NCI-H146 treated with DMSO at 0.1 percent for 48 hours (cell line): ENCODE results near the gene MCOLN1.

Experiments
- DNase-seq: peaks from one replicate; lab custom pipeline; 2025; ENCODE audit not compliant: unreplicated experiment; lab: John Stamatoyannopoulos, UW

MCOLN1 gene

GRCh38 chr19:7522072-7522922 lies at the start of gene MCOLN1:
TSS of gene MCOLN1 (plus strand) at chr19:7522624. CDS start at chr19:7522751, 127 bp downstream.
- peak; percentile 78 for DNase-seq

DNA sequence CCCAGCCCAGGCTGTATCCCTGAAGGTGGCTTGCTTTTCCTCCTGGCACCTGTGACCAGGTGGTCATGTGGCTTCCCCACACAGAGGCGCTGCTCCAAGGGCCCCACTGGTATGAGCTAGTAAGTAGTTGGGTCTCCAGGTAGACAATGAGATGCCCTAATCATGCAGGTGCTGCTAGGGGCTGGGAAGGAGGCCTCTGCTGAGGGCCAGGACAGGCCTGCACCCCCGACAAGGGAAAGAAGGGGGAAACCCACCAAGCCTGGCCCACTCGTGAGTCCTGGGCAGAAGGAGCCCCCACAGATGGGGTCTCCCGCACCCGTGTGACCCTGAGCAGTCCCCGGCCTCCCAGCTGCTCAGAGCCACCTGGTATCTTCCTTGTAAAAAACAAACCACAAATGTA lies 46.8 kb upstream of the MCOLN1 start:
- no peak for DNase-seq

DNA sequence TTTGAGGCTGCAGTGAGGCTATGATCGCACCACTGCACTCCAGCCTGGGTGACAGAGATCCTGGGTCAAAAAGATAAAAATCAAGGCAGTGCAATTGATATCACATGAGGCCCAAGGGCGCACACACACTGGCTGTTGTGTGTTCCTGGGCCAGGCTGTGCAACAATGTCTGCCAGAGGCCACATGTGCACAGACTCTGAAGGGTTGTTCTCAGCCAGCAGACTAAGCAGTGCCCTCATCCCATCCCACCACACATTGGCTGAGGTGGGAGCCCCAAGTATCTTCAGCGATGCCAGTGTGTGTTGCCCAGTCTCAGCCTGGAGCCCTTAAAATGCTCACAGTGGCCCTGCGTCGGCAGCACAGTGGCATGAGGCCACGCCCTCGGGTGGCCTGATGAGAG lies 46.2 kb upstream of the MCOLN1 start:
- DNase-seq = no peak

DNA sequence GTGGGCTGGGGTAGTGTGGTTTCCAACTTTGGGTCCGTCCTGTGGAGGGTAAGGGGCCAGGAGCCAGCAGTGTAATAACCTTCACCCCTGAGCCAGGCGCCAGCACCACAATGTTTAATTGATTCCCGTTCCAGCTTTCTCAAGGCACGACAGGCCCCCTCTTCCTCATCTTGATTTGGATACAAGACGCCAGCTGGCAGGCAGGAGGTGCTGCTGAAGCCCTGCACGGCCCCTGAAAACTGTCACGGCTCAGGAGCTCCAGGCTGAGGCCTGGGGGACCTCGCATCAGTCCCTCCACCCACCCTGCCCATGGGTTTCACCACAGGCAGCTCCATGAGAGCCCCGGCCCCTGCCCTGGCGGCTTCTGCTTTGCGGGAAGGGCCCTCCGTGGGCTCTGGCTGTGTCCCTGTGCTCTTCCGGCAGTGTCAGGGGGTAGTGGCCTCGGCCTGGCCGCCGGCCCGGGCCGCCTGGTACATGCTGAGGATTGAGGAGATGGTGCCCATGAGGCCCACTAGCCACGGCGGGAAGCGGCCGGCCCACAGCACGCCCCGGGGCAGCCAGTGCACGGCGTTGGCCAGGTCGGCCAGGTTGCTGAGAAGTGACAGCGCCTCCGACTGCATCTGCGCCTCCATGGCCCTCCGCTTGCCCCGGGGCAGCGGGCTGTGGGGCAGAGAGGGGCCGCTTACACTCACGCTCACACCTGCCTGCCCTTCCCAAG lies 45.5 kb upstream of the MCOLN1 start:
- no peak for DNase-seq

DNA sequence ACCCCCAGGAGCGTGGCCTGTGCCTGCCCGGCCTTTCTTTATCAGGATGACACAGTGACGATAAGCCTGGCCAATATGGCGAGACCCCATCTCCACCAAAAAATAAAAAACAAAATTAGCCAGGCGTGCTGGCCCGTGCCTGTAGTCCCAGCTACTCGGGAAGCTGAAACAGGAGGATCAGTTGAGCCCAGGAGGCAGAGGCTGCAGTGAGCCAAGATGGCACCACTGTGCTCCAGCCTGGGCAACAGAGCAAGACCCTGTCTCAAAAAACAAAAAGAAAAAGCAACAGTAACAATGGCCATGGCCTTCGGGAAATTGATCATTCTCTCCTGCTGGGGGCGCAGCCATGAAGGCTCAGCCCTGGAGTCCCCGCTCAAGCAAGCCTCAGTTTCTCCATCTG lies 44.7 kb upstream of the MCOLN1 start:
- DNase-seq = no peak

DNA sequence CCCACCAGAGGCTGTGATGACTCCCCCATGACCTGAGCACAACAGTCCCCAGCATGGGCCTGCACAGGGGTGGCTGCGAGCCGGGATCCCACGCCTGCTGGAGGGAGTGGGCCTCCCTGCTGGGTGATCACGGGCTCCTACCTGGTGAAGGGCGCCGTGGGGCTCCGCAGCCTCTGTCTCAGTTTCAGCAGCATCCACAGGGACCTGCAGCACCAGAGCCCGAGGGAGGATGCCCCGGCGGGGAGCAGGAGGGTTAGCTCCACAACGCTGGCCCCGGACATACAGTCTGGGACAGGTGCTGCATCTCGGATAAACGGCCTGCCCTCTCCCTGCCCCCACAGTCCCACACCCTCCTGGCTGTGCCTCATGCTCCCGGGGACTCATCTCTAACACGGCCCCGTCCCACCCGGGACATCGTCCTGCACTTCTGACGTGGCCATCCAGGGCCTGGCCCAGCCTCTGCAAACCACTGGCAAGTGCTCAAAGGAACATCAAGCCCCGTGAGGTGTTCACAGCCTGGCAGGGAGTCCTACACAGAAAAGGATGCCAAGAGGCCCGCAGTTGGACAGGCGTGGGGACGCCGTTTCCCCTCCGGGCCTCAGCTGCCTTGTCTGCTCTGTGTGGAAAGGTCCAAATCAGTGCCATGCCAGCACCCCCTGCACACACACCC lies 44.1 kb upstream of the MCOLN1 start:
- DNase-seq = no peak

DNA sequence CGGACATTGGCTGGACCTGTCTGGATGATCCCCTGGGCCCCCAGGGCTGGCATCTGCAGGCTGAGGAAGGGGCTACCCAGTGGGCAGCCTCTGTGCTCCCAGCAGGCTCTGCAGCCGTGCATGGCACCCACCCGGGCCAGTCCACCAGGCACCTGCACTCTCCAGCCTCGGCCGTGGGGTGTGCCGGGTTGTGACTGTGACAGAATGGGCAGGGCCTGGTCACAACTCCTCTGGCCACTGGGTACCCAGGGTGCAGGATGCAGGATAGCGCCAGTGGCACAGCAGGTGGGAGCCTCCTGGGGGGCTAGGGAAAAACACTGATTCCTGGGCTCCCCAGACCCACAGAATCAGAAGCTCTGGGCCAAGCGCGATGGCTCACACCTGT lies 43.6 kb upstream of the MCOLN1 start:
- DNase-seq = no peak

DNA sequence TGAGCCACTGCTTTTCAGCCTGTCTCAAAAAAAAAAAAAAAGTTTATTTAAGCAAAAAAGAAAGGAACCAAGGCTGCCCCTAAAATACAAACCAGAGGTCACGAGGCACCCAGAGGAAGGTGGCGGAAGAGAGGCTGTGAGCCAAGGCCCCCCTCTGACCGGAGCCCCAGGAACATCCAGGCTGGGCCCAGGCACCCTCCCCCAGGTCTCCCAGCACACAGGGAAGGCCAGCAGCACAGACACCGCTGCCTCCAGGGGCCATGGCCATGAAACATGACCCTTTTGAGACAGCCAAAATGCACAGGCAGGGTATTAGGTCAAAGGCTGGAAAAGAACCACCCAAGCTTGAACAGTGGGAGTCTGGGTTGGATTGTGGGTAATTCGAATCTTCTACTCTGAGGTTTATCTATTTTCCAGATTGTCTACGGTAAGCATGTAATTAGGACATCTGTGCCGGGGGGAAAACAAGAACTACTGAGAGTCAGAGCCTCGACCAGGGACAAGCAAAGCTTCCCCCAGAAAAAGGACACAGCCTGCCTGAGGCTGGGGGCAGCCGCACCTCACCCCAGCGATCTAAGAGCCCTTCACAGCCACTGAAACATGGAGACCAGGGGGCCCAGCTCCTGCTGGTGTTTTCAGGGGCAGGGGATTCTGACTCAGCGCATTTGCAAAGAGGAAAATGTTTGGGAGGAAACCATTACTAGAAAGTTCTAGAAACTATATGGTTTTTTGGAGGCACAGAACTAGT lies 42.0 kb upstream of the MCOLN1 start:
- DNase-seq = no peak

- no peak for DNase-seq
Observed at GRCh38 chr19:7480970-7481255, 41.5 kb upstream of the MCOLN1 start.

- peak; percentile 75 for DNase-seq
Observed at GRCh38 chr19:7482584-7483439, 39.6 kb upstream of the MCOLN1 start.

DNA sequence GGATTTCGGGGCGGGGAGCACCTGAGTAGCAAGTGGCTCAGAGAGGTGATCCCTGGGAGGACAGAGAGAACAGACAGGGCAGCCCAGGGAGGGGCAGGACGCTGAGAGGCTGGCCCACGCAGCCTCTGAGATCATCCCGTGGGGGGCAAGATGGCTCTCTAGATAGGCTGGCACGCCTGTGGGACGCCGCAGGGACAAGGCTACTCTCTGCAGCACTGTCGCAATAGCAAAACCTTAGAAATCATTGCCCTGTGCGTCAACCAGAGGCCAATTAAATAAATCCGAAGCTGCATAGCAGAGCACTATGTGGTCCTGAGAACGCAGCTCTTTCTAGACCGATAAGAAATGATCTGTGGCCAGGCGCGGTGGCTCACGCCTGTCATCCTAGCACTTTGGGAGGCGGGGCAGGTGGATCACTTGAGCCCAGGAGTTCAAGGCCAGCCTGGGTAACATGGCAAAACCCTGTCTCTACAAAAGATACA lies 38.7 kb upstream of the MCOLN1 start:
- peak; percentile 21 for DNase-seq

GRCh38 chr19:7486923-7487322 lies 35.5 kb upstream of the MCOLN1 start:
- DNase-seq = no peak

DNA sequence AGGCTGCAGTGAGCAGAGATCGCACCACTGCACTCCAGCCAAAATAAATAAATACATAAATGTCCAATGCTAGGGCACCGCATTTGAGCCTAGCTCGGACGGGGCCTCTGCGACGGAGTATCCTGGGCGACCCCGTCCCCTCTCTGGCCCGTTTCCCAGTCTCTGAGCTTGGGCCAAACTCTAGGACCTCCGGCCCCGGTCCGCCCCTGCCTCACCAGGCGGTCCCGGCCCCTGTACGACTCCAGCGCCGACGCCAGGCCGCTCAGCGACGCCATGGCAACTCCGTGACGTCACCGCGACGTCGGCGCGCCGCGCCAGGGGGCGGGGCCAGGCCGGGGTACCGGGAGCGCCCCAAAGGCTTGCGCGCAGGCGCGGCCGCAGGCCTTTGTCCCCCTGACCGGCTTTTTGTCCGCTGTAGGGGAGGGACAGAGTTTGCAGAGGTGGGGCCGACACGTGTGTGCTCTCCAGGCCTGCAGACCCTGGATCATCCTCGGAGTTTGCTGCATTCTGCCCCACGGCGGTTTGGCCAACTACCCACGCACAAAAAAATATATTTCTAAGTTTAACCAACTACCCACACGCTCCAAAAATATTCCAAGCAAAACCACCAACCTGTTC lies 33.6 kb upstream of the MCOLN1 start, which contains the start of gene PEX11G:
Gene PEX11G, minus strand, starts transcription at position 300 of the 618 bp plus-strand sequence. Its CDS starts 25 bp downstream, at position 275.
- DNase-seq = peak; percentile 69

GRCh38 chr19:7489609-7490044 lies 32.8 kb upstream of the MCOLN1 start:
- DNase-seq = no peak

- no peak for DNase-seq
Observed at GRCh38 chr19:7492142-7492541, 30.3 kb upstream of the MCOLN1 start.

GRCh38 chr19:7492558-7492957 lies 29.9 kb upstream of the MCOLN1 start:
- DNase-seq = no peak

DNA sequence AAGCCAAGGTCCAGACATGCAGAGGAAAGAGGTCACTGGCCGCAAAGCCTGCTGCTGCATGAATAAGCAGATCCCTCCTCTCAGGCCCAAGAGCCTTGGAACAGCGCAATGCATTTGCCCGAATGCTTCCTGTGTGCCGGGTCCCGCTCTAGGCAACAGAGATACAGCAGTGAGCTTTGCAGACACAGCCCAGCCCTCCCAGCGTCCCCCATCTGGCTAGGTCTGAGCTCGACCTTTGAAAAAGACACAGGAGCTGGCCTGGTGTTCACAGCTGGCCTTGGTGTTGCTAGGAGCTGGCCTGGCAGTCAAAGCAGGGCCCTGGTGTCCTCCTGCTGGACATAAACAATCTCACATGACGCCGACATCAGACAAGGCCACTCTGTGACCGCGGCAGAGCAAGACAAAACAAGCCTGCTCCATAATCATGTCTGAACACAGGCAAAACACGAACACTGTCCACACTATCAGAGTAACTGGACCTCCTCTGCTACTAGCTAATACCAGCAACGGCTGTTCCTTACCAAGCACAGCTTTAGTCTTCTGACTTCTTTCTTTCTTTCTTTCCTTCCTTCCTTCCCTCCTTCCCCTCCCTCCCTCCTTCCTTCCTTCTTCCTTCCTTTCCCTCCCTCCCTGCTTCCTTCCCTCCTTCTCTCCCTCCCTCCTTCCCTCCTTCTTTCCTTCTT lies 27.9 kb upstream of the MCOLN1 start:
- no peak for DNase-seq

GRCh38 chr19:7497292-7497691 lies 25.1 kb upstream of the MCOLN1 start:
- DNase-seq = no peak

GRCh38 chr19:7500811-7501450 lies 21.5 kb upstream of the MCOLN1 start:
- DNase-seq = peak; percentile 24
